GM18861 (cell line): ENCODE results near the gene GLRX2.
"Not testable (repeated sequence)": the region's sequence is repeated elsewhere in the genome, so short reads cannot be mapped to it uniquely, and the experiment has no call there.

Experiments
- ATAC-seq: cut with Tn5 transposase; IDR thresholded peaks from one replicate; pipeline ENCODE4 v1.9.1; 2021; ENCODE audit not compliant: unreplicated experiment

GLRX2 gene

GRCh38 chr1:193104907-193105820 is at the start of gene GLRX2:
Gene GLRX2, minus strand, starts transcription at chr1:193105414. Its CDS starts 32 bp downstream, at chr1:193105382.
- ATAC-seq, result peak; percentile 82

GRCh38 chr1:193144999-193145398 is 39.8 kb upstream of the GLRX2 start:
- ATAC-seq, result no peak

DNA sequence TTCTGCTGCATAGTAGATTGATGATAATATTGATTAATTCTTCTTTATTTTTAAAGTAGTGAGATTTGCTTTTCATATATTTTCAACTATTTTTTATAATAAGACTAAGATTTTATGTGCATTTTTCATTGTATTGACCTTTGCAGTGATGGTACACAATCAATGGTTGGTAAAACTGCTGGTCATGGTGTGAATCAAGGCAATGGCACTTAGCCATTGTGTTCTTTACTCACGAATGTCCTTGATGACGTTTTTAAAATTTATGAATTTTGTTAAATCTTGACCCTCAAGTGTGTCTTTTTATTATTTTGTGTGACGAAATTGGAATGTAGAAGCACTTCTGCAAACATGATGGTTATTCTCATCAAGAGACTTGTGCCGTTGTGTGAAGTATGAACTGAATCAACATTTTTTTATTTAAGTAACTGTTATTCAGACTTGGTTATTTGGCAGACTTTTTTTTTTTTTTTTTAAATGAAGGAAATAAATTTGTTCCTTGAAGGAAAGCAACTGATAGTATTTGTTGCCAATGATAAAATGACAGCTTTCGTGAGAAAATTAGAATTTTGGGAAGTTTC is 39.2 kb upstream of the GLRX2 start:
- no peak for ATAC-seq

DNA sequence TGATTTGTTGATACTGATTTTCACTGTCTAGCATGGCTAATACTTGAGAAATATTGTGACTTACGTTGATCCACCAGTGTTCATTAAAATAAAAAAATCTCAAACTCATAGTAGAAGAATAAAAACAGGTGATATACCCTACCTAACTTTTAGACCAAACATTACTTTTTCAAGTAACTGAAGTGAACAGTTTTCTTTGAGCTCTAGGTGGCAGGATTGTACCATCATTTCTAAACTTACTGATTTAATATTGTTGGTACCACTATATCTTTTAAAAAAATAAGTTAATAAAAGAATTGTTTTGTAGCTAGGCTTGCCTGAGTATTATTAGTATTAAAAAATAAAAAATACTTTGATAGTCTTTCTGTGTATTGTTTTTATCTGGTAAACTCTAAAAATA is 38.1 kb upstream of the GLRX2 start:
- no peak for ATAC-seq

- ATAC-seq, result no peak
Measured at GRCh38 chr1:193142409-193142808, 37.2 kb upstream of the GLRX2 start.

DNA sequence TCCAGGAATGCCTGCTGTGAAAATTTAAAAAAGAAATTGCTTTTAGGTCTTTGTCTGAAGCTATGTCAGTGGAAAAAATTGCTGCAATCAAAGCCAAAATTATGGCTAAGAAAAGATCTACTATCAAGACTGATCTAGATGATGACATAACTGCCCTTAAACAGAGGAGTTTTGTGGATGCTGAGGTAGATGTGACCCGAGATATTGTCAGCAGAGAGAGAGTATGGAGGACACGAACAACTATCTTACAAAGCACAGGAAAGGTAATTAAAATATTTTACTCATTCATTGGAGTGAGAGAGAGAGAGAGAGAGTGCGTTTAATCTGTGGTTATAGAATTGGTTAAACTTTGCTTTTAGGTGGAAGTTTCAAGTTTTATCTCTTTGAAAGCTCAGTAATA is 36.6 kb upstream of the GLRX2 start:
- no peak for ATAC-seq

DNA sequence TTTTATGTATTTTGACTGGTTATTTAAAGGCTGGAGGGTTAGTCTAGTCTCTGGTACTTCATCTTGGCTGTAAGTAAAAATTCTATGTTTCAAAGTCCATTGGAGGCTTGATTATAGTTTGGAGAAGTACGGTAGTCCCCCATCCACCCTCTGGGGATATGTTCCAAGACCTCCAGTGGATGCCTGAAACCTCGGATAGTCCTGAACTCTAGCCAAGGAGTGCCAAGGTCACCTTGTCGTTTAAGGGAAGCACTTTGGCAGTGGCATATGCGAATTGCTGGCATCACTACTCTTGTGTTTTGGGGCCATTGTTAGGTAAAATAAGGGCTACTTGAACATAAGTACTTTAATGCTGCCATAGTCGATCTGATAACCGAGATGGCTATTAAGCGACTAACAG is 35.0 kb upstream of the GLRX2 start:
- ATAC-seq, result no peak

GRCh38 chr1:193131266-193131860 is 26.1 kb upstream of the GLRX2 start:
- ATAC-seq, result no peak

- ATAC-seq, result no peak
Measured at GRCh38 chr1:193125369-193125768, 20.2 kb upstream of the GLRX2 start.

GRCh38 chr1:193123751-193124150 is 18.5 kb upstream of the GLRX2 start:
- ATAC-seq, result no peak

- peak; percentile 89 for ATAC-seq
Measured at GRCh38 chr1:193121616-193122593, 16.7 kb upstream of the GLRX2 start, which contains the start of gene CDC73. Gene CDC73, plus strand, starts transcription at chr1:193122031. Its CDS starts 170 bp downstream, at chr1:193122201.

GRCh38 chr1:193120604-193121166 is 15.5 kb upstream of the GLRX2 start:
- no peak for ATAC-seq

DNA sequence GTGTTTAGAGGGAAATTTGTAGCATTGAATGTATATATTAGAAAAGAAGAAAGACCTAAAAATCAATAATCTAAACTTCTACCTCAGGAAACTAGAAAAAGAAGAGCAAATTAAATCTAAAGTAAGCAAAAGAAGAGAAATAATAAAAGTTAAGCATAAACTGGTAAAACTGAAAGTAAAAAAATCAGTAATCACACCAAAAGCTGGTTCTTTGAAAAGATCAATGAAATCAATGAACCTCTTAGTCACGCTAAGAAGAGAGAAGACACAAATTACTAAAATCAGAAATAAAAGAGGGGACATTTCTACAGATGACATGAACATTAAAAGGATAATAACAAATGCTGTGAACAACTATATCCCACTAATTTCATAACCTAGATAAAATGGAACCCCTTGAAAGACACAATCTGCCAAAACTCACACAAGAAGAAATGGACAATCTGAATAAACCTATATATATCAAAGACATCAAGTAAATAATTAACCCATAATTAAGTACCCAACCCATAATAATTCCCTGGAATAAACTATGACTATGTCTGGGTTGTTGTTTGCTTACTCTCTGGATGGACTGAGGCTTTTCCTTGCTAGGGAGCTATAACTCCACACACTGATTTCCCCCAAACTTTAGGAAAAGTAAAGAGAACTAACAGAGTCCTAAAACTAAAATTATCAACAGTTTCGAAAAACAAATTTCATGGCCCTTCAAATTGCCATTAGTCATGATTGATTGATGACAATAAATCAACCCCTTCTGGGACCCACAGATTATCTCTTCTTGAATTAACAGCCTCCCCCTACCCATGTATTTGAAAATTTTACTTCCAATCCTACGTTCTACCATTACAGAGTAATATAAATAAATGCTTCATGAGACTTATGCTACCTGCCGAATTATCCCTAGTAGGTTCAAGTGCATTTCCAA is 13.9 kb upstream of the GLRX2 start:
- no peak for ATAC-seq

GRCh38 chr1:193118194-193118593 is 13.0 kb upstream of the GLRX2 start:
- no peak for ATAC-seq

DNA sequence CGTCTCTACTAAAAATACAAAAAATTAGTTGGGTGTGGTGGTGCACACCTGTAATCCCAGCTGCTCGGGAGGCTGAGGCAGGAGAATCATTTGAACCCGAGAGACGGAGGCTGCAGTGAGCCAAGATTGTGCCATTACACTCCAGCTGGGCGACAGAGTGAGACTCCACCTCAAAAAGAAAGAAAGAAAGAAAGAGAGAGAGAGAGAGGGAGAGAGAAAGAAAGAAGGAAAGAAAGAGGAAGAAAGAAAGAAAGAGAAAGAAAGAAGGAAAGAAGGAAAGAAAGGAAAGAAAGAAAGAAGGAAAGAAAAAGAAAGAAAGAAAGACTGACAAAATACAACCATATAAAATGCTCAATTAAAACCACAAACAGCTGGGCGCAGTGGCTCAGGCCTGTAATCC is 12.0 kb upstream of the GLRX2 start:
- ATAC-seq, result not testable (repeated sequence)

GRCh38 chr1:193115629-193116227 is 10.5 kb upstream of the GLRX2 start:
- no peak for ATAC-seq

DNA sequence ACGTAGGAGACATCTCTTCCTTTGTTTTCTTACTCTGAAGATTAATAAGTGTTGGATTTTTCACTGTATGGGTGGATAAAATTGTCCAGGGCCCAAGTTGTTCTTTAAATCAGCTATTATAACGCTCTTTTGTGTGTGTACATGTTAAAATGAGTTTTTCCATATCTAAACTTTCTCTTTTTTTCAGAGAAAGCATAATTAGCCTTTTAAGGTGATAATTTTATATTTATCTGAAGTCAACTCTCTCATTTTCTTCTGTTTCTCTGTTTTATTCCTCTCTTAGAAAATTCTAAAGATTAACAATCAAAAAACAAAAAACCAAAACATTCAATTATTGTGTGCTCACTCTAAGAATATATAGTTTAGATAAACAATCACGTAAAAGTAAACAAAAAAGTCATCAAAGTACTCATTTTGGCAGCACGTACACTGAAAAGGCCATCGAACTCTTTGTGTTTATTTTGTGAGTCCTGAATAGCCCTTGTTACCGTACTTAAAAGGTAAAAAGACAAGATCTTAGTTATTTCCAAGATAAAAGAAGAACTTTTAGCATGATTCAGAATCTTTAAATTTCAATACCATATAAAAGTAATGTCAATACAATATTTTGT is 9.4 kb upstream of the GLRX2 start:
- no peak for ATAC-seq

GRCh38 chr1:193113992-193114332 is 8.7 kb upstream of the GLRX2 start:
- no peak for ATAC-seq
